HCT116 (cell line): ENCODE data around the gene SEMA5A.

Source experiments
- CEBPB ChIP-seq: IDR thresholded peaks from 2 replicates; pipeline ENCODE4 v1.6.1; 2012; ENCODE audit warnings: low read depth
- CTCF ChIP-seq, 3 experiments: fragments of 200-600 bp in 1 of 3; sonication (generic) in 1 of 3; IDR thresholded peaks in 2 of 3; conservative IDR thresholded peaks in 1 of 3; 2 replicates each; pipeline ENCODE4 v1.5.1; 2012 to 2017; ENCODE audit warnings: low read depth in 2 of 3, low read length in 2 of 3, antibody characterized with exemption in 1 of 3, borderline replicate concordance in 1 of 3, control low read depth in 1 of 3, mild to moderate bottlenecking in 1 of 3, mixed read lengths in 1 of 3, mixed run types in 1 of 3, moderate library complexity in 1 of 3; ENCODE audit not compliant: insufficient read depth in 1 of 3
- POLR2A ChIP-seq: IDR thresholded peaks from 2 replicates; pipeline ENCODE4 v1.7.0; 2011; ENCODE audit warnings: borderline replicate concordance; ENCODE audit not compliant: insufficient read depth, insufficient read length; ENCODE audit errors: extremely low read depth
- POLR2AphosphoS5 ChIP-seq: IDR thresholded peaks from 2 replicates; pipeline ENCODE4 v1.6.1; 2011; ENCODE audit warnings: mild to moderate bottlenecking, low read depth, low read length, moderate library complexity
- RAD21 ChIP-seq: IDR thresholded peaks from 2 replicates; pipeline ENCODE4 v1.6.1; 2012; ENCODE audit warnings: low read depth, mild to moderate bottlenecking
- ZFX ChIP-seq: fragments of 450-650 bp; IDR thresholded peaks from 2 replicates; pipeline ENCODE4 v1.6.1; 2017
- ZNF274 ChIP-seq: fragments of 200-500 bp; sonication (Bioruptor generic); IDR thresholded peaks from 2 replicates; pipeline ENCODE4 v1.6.1; 2014; ENCODE audit warnings: mild to moderate bottlenecking, low read depth, low read length, inconsistent platforms

GRCh38 chr5:9557696-9558095 is 11.8 kb upstream of the SEMA5A start:
- TF ChIP-seq CTCF (IDR thresholded peaks at IDR 0.05 in 2 of 3, conservative IDR thresholded peaks at IDR 0.05 in 1 of 3; ENCODE audit: borderline replicate concordance in 1 of 3, insufficient read depth in 1 of 3, low read depth in 2 of 3, low read length in 2 of 3) = no peak
- no peak for TF ChIP-seq POLR2AphosphoS5
- no peak for TF ChIP-seq ZFX
- TF ChIP-seq POLR2A = no peak
- no peak for TF ChIP-seq RAD21
- TF ChIP-seq ZNF274 = no peak
- no peak for TF ChIP-seq CEBPB
